Measurements from ENCODE around the gene SLC35E4.
"Not testable (repeated sequence)": the region's sequence is repeated elsewhere in the genome, so short reads cannot be mapped to it uniquely, and the experiment has no call there.

The SLC35E4 gene

DNA sequence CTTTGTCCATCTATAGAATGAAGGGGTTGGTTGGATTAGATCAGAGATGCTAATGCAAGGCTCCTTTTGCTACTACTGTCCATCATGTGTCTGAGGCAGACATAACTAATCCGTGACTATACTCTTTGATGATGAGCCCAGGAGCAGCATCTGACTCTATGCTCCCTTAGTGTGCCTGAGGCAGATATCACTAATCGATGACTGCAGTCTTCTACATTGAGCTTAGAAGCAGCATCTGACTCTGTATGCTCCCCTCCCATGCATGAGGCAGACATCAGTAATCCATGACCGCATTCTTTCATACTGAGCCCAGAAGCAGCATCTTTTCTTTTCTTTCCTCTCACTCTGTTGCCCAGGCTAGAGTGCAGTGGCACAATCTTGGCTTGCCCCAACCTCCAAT lies 24.4 kb upstream of the SLC35E4 start:
- no peak for DNase-seq

DNA sequence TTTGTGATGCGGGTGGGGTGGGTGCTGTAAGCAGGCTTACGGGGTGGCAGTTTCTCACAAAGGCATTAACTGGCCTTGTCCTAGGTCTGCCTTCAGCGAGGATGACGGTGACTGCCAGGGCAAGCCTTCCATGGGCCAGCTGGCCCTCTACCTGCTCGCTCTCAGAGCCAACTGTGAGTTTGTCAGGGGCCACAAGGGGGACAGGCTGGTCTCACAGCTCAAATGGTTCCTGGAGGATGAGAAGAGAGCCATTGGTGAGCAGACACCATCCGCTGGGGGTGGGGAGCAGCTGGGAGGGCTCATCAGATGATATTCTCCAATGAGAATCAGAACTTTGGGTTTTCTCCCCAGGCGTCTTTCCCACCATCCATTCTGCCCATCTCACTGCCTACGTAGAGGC lies 22.8 kb upstream of the SLC35E4 start:
- no peak for DNase-seq

DNA sequence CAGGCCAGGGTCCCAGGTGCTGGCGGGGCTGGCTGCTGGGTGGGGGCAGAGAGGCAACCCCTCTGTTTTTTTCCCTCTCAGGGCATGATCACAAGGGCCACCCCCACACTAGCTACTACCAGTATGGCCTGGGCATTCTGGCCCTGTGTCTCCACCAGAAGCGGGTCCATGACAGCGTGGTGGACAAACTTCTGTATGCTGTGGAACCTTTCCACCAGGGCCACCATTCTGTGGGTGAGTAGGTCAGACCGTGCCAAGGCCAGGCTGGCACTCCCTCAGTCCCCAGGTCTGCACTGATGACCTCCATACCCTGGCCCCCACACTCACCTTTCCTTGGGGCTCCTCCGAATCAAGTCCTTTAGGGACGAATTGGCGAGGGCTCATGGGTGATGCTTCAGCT lies 21.3 kb upstream of the SLC35E4 start:
- no peak for DNase-seq

DNA sequence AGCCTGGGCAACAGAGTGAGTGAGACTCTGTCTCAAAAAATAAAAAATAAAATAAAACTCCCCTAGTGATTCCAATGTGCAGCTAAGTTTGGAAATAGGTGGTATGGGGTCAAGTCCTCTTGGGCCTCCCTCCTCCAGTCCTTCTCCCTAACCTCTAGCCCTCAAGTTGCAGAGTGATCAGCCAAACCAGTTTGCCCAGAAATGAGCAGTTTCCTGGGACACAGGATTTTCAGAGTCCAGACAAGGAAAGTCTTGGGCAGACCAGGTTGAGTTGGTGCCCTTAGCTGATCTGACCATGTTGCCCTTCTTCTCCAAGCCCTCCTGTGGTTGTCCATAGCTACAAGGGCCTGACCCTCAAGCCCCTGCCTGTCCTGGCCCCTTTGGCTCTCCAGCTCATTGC lies 20.7 kb upstream of the SLC35E4 start:
- DNase-seq, result no peak

DNA sequence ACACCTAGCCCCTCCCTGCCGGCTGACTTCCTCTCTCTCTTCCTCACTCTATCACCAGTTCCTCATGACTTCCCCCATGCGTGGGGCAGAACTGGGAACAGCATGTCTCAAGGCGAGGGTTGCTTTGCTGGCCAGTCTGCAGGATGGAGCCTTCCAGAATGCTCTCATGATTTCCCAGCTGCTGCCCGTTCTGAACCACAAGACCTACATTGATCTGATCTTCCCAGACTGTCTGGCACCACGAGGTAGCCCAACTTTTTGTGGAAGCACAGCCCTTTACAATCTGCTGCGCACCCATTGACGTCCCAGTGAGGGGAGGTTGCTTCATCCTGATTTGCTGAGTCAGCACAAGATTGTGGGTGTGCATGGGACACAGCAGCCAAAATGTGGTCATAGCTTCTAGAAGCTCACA lies 20.0 kb upstream of the SLC35E4 start:
- no peak for DNase-seq

DNA sequence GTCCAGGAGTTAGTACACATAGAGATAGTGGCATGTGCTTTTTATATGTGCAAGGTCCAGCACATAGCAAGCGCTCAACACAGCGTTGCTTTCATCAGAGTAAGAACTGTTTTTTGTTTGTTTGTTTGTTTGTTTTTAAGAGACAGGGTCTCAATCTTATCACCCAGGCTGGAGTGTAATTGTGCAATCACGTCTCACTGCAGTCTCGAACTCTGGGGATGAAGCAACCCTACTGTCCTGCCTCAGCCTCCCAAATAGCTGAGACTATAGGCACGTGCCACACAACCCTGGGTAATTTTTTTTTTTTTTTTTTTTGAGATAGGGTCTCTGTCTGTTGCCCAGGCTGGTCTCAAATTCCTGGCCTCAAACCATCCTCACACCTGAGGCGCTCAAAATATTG lies 17.8 kb upstream of the SLC35E4 start:
- no peak for DNase-seq

DNA sequence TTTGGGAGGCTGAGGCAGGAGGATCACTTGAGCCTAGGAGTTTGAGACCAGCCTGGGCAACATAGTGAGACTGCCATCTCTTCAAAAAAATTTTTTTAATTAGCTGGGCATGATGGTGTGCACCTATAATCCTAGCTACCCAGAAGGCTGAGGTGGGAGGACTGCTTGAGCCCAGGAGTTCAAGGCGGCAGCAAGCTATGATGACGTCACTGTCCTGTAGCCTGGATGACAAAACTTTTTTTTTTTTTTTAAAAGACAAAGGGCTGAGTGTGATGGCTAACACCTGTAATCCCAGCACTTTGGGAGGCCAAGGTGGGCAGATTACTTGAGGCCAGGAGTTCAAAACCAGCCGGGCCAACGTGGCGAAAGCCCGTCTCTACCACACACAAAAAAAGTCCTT lies 15.7 kb upstream of the SLC35E4 start:
- not testable (repeated sequence) for DNase-seq

DNA sequence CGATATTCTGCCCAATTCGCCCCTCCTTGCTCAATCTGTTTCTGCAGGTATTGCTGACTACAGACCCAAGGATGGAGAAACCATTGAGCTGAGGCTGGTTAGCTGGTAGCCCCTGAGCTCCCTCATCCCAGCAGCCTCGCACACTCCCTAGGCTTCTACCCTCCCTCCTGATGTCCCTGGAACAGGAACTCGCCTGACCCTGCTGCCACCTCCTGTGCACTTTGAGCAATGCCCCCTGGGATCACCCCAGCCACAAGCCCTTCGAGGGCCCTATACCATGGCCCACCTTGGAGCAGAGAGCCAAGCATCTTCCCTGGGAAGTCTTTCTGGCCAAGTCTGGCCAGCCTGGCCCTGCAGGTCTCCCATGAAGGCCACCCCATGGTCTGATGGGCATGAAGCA lies 9.2 kb upstream of the SLC35E4 start:
- DNase-seq, result no peak

DNA sequence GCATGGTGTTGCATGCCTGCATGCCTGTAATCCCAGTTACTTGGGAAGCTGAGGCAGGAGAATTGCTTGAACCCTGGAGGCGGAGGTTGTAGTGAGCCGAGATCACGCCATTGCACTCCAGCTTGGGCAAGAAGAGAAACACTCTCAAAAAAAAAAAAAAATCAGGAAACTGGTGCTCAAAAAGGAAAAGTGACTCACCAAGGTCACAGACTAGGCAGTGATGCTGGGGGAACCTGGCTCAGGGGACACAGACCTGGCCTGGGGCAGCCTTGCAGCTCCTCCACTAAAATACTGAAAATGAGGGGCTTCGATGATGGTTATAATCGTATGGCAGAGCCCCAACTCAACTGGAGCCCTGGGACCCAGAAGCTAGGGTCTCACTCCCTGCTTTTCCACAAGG lies 8.1 kb upstream of the SLC35E4 start:
- DNase-seq, result no peak

DNA sequence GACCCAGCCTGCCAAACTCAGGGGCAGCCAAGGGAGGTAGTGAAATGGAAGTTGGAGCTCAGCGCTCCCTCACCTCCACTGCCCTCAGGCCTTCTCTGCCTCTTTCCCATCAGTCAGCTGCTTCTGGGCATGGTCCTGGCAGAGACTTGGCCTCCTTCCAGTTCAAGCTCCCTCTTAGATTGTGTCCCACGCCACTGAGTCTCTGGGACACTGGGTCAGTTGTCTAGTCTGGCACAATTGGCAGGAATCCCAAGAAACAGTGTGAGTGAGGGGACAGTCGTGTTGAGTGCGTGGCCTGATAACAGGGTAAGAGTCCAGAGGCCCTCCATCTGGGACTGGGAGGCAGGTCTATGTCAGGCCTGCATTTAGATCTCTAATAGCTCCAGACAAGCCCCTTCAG lies 7.1 kb upstream of the SLC35E4 start:
- peak in 21 of 56 donors; percentile 11 to 54 (median 32) for DNase-seq

DNA sequence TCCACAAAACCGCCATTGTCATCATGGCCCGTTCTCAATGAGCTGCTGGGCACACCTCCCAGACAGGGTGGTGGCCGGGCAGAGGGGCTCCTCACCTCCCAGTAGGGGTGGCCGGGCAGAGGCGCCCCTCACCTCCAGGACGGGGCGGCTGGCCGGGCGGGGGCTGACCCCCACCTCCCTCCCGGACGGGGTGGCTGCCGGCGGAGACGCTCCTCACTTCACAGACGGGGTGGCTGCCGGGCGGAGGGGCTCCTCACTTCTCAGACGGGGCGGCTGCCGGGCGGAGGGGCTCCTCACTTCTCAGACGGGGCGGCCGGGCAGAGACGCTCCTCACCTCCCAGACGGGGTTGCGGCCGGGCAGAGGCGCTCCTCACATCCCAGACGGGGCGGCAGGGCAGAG lies 4.1 kb upstream of the SLC35E4 start:
- DNase-seq, result not testable (repeated sequence)

DNA sequence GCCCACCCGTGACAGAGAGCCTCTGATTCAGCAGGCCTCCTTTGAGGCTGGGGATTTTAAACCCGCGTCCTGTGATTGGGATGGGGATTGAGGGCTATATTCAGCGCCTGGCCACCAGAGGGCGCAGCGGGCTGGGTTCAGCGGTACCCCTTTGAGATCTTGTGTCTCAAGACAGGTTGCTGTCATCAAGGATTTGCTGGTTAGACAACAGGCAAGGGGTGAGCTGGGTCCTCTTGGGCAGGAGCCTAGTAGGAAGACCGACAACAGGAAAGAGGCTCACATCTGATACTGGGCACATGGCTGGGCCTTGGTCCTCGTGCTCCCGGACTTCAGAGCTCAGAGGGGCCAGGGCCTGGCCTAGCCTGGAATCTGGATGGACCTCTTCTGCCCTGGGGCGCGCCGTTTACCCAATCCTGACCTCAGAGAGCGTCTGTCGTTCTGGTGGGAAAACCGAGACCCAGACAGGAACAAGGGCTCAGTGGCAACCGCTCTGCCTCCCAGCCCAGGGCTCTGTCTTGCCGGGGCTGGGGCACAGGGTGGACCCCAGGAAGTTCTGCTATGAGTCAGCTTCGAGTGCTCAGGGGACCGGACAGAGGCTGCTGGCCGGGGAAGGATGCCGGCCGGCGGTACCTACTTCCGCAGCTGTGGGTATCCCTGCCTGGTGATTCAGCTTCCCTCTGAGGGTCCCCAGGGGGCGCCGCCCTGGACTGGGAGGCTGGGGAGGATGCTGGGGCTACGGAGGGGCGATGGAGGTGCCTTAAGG lies 929 bp upstream of the SLC35E4 start:
- DNase-seq, result peak in 54 of 56 donors; percentile 28 to 93 (median 79)

DNA sequence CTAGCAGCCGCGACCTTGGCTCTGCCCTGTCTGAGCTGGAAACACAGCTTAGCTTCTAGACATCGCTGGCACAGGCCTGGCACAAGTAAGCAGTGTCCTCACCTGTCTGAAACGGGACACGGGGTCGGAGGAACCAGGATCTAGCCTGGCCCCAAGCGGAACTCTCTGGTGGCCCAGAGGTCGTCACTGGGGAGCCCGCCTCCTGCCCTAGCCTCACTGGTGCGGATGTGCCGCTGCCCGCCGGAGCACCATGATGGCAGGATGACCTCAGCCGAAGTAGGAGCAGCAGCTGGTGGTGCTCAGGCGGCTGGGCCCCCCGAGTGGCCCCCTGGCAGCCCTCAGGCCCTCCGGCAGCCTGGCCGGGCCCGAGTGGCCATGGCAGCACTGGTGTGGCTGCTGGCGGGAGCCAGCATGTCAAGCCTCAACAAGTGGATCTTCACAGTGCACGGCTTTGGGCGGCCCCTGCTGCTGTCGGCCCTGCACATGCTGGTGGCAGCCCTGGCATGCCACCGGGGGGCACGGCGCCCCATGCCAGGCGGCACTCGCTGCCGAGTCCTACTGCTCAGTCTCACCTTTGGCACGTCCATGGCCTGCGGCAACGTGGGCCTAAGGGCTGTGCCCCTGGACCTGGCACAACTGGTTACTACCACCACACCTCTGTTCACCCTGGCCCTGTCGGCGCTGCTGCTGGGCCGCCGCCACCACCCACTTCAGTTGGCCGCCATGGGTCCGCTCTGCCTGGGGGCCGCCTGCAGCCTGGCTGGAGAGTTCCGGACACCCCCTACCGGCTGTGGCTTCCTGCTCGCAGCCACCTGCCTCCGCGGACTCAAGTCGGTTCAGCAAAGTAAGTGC lies 871 bp downstream of the SLC35E4 start:
- DNase-seq, result peak in 32 of 56 donors; percentile 14 to 60 (median 46)

DNA sequence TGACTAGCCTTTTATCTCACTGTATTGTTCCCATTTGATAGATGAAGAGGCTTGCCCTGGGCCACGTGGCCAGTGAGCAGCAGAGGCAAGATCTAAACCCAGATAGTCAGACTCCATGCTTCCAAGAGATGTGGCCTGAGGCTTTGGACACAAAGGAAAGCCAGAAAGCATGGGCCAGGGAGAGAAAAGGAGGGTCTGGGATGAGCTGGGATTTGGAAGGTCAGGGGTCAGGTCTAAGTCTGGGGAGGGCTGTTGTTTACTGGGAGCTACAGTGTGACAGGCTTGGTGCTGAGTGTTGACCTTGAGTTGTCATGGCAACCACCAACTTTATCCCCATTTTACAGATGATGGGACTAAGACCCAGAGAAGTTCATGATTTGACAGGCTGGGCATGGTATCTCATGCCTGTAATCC lies 2.1 kb downstream of the SLC35E4 start:
- DNase-seq, result no peak

DNA sequence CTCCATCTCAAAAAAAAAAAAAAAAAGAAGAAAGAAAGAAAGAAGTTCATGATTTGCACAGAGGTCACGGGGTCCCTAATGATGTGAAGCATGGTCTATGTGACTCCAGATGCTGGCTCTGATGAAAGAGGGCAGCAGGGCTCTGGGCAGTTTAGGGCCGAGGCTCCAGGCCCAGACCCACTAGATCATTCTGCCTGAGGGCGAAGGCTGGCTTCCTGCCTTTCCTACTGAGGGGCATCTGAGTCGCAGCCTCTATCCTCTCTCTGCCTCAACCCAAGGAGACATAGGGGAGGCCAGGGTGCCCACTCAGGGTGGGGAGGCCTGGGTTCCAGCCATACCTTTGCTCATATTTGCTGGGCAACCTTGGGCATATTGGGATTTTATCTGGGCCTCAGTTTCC lies 4.8 kb downstream of the SLC35E4 start:
- DNase-seq, result no peak

DNA sequence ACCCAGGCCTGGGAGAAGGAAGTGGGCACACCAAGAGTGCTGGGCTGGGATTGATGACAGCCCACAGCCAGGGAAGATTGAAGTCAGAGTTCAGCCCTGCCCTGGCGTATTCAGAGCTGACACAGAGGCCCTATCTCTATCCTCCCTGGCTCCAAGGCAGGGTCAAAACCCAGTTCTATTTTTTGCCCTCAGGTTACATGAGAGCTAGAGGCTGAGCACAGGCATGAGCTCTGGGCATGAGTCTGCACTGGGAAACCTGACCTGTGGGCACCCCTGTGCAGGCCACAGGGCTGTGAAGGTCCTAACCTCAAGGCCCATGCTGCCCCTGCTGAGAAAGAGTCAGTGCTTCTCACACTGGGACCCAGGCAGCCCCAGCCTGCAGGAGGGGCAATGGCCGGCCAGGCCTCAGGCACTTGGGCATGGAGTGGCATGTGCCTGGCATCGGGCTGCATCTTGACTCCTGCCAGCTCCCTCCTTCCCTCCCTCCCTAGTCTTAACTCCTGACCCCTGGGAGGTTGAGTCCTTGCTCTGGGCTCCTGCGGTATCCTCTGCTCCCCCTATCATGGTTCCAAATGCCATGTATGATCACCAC lies 5.4 kb downstream of the SLC35E4 start:
- DNase-seq, result no peak

DNA sequence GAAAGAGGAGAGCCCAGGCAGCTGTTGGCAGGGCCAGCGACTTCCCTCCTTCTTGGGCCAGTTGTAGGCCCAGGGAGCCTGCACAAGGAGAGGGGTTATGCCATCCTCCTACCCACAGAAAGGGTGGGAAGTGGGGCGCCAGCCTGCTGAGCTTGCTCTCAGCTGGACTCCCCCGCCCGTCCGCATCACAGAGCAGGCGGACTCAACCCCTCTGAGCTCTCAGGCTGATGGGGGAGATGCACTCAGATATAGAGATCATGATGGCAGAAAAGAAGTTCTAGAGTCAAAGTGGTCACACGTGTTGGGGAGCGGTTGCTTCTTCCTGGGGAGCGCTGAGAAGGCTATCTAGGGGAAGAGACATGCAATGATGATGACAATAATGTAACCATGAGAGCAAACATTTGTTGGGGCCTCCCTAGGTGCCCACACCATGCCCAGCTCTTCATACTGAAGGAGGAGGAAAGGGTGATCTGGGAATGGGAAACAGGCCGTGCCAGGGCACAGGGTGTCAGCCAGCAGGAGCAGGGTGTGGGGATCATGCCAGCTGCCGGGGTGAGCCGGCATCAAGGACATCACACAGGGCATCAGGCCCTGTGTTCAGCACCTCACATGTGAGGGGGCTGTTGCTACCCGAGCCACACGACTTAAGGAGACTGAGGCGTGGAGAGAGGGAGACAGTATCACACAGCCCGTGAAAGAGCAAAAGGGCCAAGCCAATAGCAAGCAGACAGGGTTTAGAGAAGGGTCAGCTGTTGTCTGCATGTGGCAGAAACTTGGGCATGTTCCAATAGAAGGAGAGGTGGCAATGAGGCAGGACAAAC lies 7.7 kb downstream of the SLC35E4 start:
- peak in 17 of 56 donors; percentile 4 to 37 (median 19) for DNase-seq

DNA sequence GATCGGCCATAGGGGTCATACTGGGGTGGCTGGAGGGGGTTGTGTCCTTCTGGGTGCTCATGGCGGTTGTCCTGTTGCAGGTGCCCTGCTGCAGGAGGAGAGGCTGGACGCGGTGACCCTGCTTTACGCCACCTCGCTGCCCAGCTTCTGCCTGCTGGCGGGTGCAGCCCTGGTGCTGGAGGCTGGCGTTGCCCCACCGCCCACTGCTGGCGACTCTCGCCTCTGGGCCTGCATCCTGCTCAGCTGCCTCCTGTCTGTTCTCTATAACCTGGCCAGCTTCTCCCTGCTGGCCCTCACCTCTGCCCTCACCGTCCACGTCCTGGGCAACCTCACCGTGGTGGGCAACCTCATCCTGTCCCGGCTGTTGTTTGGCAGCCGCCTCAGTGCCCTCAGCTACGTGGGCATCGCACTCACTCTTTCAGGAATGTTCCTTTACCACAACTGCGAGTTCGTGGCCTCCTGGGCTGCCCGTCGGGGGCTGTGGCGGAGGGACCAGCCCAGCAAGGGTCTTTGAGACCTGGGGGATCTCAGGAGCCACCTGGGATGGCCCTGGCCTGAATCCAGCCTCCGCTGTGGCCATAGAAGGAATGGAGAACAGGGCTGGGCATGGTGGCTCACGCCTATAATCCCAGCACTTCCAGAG lies 11.1 kb downstream of the SLC35E4 start:
- DNase-seq, result no peak

DNA sequence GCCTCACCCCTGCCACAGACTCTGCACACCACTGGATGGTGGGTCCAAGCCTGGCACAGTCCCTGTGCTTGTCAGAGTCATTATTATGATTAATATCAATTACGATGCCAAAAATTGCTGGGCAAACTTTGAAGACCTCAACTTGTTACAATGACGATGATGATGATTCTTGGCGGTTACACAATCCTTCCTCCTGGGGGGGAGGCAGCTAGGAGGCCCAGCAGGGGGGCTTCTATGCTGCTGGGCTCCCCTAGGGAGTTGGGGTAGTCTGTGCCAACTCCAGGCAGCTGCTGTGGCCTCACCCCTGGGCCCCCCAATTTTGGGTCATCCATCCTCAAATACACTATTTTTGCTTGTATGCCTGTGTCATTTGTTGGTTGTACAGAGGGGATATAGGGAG lies 12.0 kb downstream of the SLC35E4 start:
- DNase-seq, result no peak

DNA sequence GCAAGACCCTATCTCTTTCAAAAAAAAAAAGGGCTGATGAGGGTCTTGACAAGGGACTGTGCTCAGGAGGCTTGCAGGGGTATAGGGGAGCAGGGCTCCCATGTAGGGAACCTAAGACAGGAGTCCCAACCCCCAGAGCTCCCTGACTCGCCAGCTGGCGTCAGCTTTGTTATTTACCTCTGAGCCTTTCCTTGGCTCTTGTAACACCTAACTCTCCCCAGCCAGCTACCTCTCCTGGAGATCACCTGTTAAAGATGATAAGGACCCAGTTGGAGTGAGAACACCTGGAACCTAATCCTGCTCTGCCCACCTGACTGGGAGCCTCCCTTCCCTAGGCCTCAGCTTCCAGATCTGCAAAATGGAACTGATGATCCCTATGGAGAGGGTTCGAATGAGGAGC lies 13.2 kb downstream of the SLC35E4 start:
- no peak for DNase-seq
